ENCODE data around the gene PRKN.

- no peak for TF ChIP-seq EP300 (IDR thresholded peaks at IDR 0.05; ENCODE audit: low read depth)
- no peak for TF ChIP-seq CTCF (IDR thresholded peaks at IDR 0.05)
Measured at GRCh38 chr6:162728706-162729105, 1.1 kb upstream of the PRKN start.
